ENCODE data around the gene SLC25A1. TPM values are rescaled to one million over a fixed set of nuclear protein-coding genes. Genes with fewer than 3 reads are reported as not detected.
"Not testable (repeated sequence)": the region's sequence is repeated elsewhere in the genome, so short reads cannot be mapped to it uniquely, and the experiment has no call there.

Gene SLC25A1
- total and polyA plus RNA-seq, 7 experiments from 2014 or later, result 19.3 to 66.5 (median 31.9) TPM

DNA sequence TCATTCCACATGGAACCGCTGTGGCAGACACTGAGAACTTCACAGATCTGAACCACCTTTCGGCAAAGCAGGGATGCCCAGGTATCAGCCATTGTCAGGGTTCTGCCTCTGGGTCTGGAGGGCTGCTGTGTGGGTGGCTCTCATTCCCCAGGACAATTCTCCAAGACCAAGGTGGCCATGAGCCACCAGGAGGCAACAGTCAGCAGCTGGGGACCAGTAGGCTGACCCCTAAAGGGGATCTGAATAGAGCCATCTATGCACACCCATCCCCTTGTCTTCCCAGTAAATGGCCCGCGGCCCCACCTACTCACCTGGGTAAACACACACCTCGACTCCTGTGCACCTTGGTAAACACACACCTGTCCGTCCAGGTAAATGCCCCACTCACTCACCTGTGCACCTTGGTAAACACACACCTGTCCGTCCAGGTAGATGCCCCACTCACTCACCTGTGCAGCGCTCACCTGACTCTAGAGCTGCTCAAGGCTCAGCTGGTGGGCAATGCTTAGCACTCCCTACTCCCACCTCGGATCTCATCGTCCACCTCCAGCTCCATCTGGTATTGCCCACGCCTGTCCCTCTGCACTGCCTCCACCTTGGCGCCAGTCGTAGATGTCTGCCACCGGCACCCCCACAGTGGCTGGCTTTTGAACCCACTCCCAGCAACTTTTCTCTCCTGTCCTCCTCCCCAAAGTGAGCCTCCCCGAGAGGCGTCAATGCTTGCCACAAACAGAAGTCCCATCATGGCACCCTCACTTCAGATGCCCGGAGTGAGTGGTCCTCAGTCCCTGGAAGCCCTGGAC, 10.2 kb downstream of the SLC25A1 start:
- no peak overlapping the region for H3K27ac ChIP-seq (ENCODE audit: low read depth, low read length)
- no peak overlapping the region for H3K4me3 ChIP-seq (ENCODE audit: low read length)
- CTCF ChIA-PET, result no interaction called here
- Mint-ChIP-seq H3K9me3 (peaks cover 0 to 7% (median 1%) of the 10 kb centered on the region in 11 donors), H3K4me1 (peaks cover 24 to 35% (median 28%) of the 10 kb centered on the region in 7 donors), H3K27ac (peak overlapping the region in 4 of 9 donors; percentile 11 to 65 (median 29)), H3K27me3 (peaks cover 36 to 53% (median 42%) of the 10 kb centered on the region in 5 donors), H3K36me3 (no peaks in the 10 kb centered on the region), H3K4me3 (peak overlapping the region in 7 of 10 donors; percentile 23 to 98 (median 51))
- peaks cover 0 to 11% (median 0%) of the 10 kb centered on the region in 3 experiments for H3K36me3 ChIP-seq (ENCODE audit: control insufficient read depth in 2 of 3, insufficient read depth in 3 of 3, low read length in 3 of 3)
- H3K4me1 ChIP-seq (ENCODE audit: control insufficient read depth in 2 of 2, insufficient read depth in 2 of 2, low read length in 2 of 2), result peaks cover 11 to 22% of the 10 kb centered on the region in 2 donors
- DNase-seq (no peak), ATAC-seq (no peak)
- H3K27me3 ChIP-seq (ENCODE audit: control insufficient read depth in 2 of 2, insufficient read depth in 2 of 2, low read length in 2 of 2), result peaks cover 5 to 23% of the 10 kb centered on the region in 2 donors
- no peaks in the 10 kb centered on the region for H3K9me3 ChIP-seq (ENCODE audit: control insufficient read depth in 2 of 3, low read length in 3 of 3)
- intact Hi-C loops (cut with micrococcal nuclease), result no loop called here
- POLR2A ChIA-PET, result interaction anchor here (1.2 kb wide), 1 partner anchor 10 kb away, joined by 3 read pairs; the partner anchor contains the start of gene SLC25A1

DNA sequence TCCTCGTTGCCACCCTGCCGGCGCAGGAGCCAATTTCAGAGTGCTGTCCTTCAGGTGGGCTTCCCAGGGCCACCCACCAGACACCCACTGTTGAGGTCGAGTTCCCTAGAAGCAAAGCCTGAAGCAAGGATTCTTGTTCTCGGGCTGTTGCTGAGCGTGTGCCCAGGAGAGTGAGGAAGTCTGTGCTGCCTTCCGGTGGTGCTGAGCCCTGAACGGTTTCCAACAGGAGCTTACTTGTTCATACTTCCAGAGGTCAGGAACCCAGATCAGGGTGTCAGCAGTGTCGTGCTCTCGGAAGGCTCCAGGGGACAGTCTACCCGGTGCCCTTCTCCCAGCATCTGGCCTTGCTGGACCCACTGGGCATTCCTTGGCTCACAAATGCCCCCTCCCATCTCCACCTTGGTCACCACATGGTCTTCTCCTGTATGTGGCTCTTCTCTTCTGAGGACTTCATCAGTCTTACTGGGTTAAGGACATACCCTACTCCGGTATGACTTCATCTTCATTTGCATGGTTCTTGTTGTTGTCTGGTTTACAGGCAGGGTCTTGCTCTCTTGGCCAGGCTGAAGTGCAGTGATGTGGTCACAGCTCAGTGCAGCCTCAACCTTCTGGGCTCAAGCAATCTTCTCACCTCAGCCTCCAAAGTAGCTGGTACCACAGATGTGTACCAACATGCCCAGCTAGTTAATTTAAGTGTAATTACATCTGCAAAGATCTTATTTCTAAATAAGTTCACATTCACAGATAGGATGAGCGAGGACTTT, 11.2 kb downstream of the SLC25A1 start:
- Mint-ChIP-seq H3K9me3 (peaks cover 0 to 7% (median 1%) of the 10 kb centered on the region in 11 donors), H3K27me3 (peaks cover 36 to 53% (median 42%) of the 10 kb centered on the region in 5 donors), H3K4me1 (peaks cover 14 to 25% (median 19%) of the 10 kb centered on the region in 7 donors), H3K4me3 (no peak overlapping the region), H3K27ac (no peak overlapping the region), H3K36me3 (no peaks in the 10 kb centered on the region)
- H3K36me3 ChIP-seq (ENCODE audit: control insufficient read depth in 2 of 3, insufficient read depth in 3 of 3, low read length in 3 of 3), result peaks cover 0 to 11% (median 0%) of the 10 kb centered on the region in 3 experiments
- no peak overlapping the region for H3K27ac ChIP-seq (ENCODE audit: low read depth, low read length)
- no peak overlapping the region for H3K4me3 ChIP-seq (ENCODE audit: low read length)
- ATAC-seq (no peak), DNase-seq (no peak)
- peaks cover 5 to 23% of the 10 kb centered on the region in 2 donors for H3K27me3 ChIP-seq (ENCODE audit: control insufficient read depth in 2 of 2, insufficient read depth in 2 of 2, low read length in 2 of 2)
- POLR2A ChIA-PET, result no interaction called here
- peaks cover 8 to 12% of the 10 kb centered on the region in 2 donors for H3K4me1 ChIP-seq (ENCODE audit: control insufficient read depth in 2 of 2, insufficient read depth in 2 of 2, low read length in 2 of 2)
- CTCF ChIA-PET, result no interaction called here
- H3K9me3 ChIP-seq (ENCODE audit: control insufficient read depth in 2 of 3, low read length in 3 of 3), result no peaks in the 10 kb centered on the region
- intact Hi-C loops (cut with micrococcal nuclease), result no loop called here

- Histone ChIP-seq H3K4me1 (ENCODE audit: control insufficient read depth in 2 of 2, insufficient read depth in 2 of 2, low read length in 2 of 2) (peaks cover 5 to 11% of the 10 kb centered on the region in 2 donors), H3K9me3 (ENCODE audit: control insufficient read depth in 2 of 3, low read length in 3 of 3) (no peaks in the 10 kb centered on the region), H3K36me3 (ENCODE audit: control insufficient read depth in 2 of 3, insufficient read depth in 3 of 3, low read length in 3 of 3) (peaks cover 0 to 4% (median 0%) of the 10 kb centered on the region in 3 experiments), H3K27me3 (ENCODE audit: control insufficient read depth in 2 of 2, insufficient read depth in 2 of 2, low read length in 2 of 2) (peaks cover 5 to 23% of the 10 kb centered on the region in 2 donors), H3K4me3 (ENCODE audit: low read length) (no peak overlapping the region), H3K27ac (ENCODE audit: low read depth, low read length) (no peak overlapping the region)
- no peak for DNase-seq
- intact Hi-C loops (cut with micrococcal nuclease), result no loop called here
- no peaks in the 10 kb centered on the region for H3K36me3 Mint-ChIP-seq
- peaks cover 10 to 21% (median 16%) of the 10 kb centered on the region in 7 donors for H3K4me1 Mint-ChIP-seq
- no peak for ATAC-seq
- ChIA-PET POLR2A (no interaction called here), CTCF (no interaction called here)
- H3K4me3 Mint-ChIP-seq, result no peak overlapping the region
- no peak overlapping the region for H3K27ac Mint-ChIP-seq
- H3K27me3 Mint-ChIP-seq, result peaks cover 36 to 53% (median 42%) of the 10 kb centered on the region in 5 donors
- peaks cover 0 to 7% (median 1%) of the 10 kb centered on the region in 11 donors for H3K9me3 Mint-ChIP-seq
These were observed 12.1 kb downstream of the SLC25A1 start for GRCh38 chr22:19166421-19166820.

GRCh38 chr22:19164425-19164824, 14.1 kb downstream of the SLC25A1 start:
- no peaks in the 10 kb centered on the region for H3K9me3 ChIP-seq (ENCODE audit: control insufficient read depth in 2 of 3, low read length in 3 of 3)
- H3K27ac ChIP-seq (ENCODE audit: low read depth, low read length), result no peak overlapping the region
- Mint-ChIP-seq H3K9me3 (peaks cover 0 to 4% (median 1%) of the 10 kb centered on the region in 11 donors), H3K27me3 (peaks cover 30 to 45% (median 34%) of the 10 kb centered on the region in 5 donors), H3K27ac (no peak overlapping the region), H3K4me3 (no peak overlapping the region), H3K4me1 (peaks cover 0 to 9% (median 6%) of the 10 kb centered on the region in 7 donors), H3K36me3 (no peaks in the 10 kb centered on the region)
- DNase-seq (no peak), ATAC-seq (no peak)
- H3K4me3 ChIP-seq (ENCODE audit: low read length), result no peak overlapping the region
- peaks cover 5 to 21% of the 10 kb centered on the region in 2 donors for H3K27me3 ChIP-seq (ENCODE audit: control insufficient read depth in 2 of 2, insufficient read depth in 2 of 2, low read length in 2 of 2)
- CTCF ChIA-PET, result no interaction called here
- no peaks in the 10 kb centered on the region for H3K4me1 ChIP-seq (ENCODE audit: control insufficient read depth in 2 of 2, insufficient read depth in 2 of 2, low read length in 2 of 2)
- POLR2A ChIA-PET, result no interaction called here
- intact Hi-C loops (cut with micrococcal nuclease), result no loop called here
- no peaks in the 10 kb centered on the region for H3K36me3 ChIP-seq (ENCODE audit: control insufficient read depth in 2 of 3, insufficient read depth in 3 of 3, low read length in 3 of 3)

DNA sequence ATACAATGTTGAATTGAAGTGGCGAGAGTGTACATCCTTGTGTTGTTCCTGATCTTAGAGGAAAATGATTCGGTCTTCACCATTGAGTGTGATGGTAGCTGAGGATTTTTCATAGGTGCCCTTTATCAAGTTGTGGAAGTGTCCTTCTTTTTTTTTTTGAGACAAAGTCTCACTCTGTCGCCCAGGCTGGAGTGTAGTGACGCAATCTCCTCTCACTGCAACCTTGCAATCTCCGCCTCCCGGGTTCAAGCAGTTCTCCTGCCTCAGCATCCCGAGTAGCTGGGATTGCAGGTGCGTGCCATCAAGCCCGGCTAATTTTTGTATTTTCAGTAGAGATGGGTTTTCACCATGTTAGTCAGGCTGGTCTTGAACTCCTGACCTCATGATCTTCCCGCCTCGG, 19.9 kb downstream of the SLC25A1 start:
- POLR2A ChIA-PET; H3K36me3 Mint-ChIP-seq; H3K4me1 Mint-ChIP-seq; CTCF ChIA-PET; H3K27ac ChIP-seq (ENCODE audit: low read depth, low read length); H3K9me3 ChIP-seq (ENCODE audit: control insufficient read depth in 2 of 3, low read length in 3 of 3); H3K4me3 ChIP-seq (ENCODE audit: low read length); H3K27ac Mint-ChIP-seq; H3K36me3 ChIP-seq (ENCODE audit: control insufficient read depth in 2 of 3, insufficient read depth in 3 of 3, low read length in 3 of 3); ATAC-seq; DNase-seq; intact Hi-C loops (cut with micrococcal nuclease); H3K4me3 Mint-ChIP-seq; H3K27me3 ChIP-seq (ENCODE audit: control insufficient read depth in 2 of 2, insufficient read depth in 2 of 2, low read length in 2 of 2); H3K4me1 ChIP-seq (ENCODE audit: control insufficient read depth in 2 of 2, insufficient read depth in 2 of 2, low read length in 2 of 2); H3K9me3 Mint-ChIP-seq: not testable (repeated sequence)
- peaks cover 11 to 25% (median 15%) of the 10 kb centered on the region in 5 donors for H3K27me3 Mint-ChIP-seq

- H3K27ac ChIP-seq (ENCODE audit: low read depth, low read length); H3K27me3 ChIP-seq (ENCODE audit: control insufficient read depth in 2 of 2, insufficient read depth in 2 of 2, low read length in 2 of 2); H3K4me3 ChIP-seq (ENCODE audit: low read length); intact Hi-C loops (cut with micrococcal nuclease); H3K9me3 ChIP-seq (ENCODE audit: control insufficient read depth in 2 of 3, low read length in 3 of 3); CTCF ChIA-PET; POLR2A ChIA-PET; H3K4me3 Mint-ChIP-seq; H3K27ac Mint-ChIP-seq; DNase-seq; H3K36me3 ChIP-seq (ENCODE audit: control insufficient read depth in 2 of 3, insufficient read depth in 3 of 3, low read length in 3 of 3); H3K4me1 ChIP-seq (ENCODE audit: control insufficient read depth in 2 of 2, insufficient read depth in 2 of 2, low read length in 2 of 2); ATAC-seq: not testable (repeated sequence)
- Mint-ChIP-seq H3K4me1 (peaks cover under 1 to 10% (median 8%) of the 10 kb centered on the region in 7 donors), H3K9me3 (peaks cover 0 to 10% (median 5%) of the 10 kb centered on the region in 11 donors), H3K27me3 (peaks cover 27 to 43% (median 35%) of the 10 kb centered on the region in 5 donors), H3K36me3 (peaks cover 0 to 12% (median 5%) of the 10 kb centered on the region in 5 donors)
These were observed 22.4 kb downstream of the SLC25A1 start for GRCh38 chr22:19156109-19156508.
